Activated CD4-positive, alpha-beta T cell treated with anti-CD3 and anti-CD28 coated beads, Interleukin-2, amount 50 U/mL, for 1 hour (primary cell): Measurements from ENCODE around the gene SLIT3.

Source experiments
- DNase-seq: peaks from one replicate; pipeline ENCODE4 v3.0.0-alpha.2; 2020

SLIT3 gene

DNA sequence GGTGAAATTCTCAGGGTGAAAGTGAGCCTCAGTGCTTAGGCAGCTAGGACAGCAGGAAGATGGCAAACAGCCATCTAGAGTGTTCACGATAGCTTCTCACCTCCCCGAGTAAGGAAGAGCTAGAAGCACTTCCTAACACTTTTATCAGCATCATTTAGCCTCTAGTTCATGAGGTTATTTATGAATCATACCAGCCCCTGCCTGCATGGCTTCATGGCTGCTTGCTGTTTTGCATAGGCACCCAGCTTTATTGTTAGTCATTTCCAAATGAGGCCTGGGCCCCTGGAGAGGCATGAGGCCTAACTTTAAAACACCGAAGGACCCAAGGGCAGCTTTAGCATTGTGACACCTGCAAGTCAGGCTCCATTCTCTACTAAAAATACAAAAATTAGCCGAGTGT, 586.9 kb downstream of the SLIT3 start:
- DNase-seq, result no peak

- DNase-seq, result no peak
Measured at GRCh38 chr5:168713051-168713450, 587.9 kb downstream of the SLIT3 start.

GRCh38 chr5:168712280-168712924, 588.5 kb downstream of the SLIT3 start:
- no peak for DNase-seq

GRCh38 chr5:168710706-168711105, 590.2 kb downstream of the SLIT3 start:
- DNase-seq, result no peak

DNA sequence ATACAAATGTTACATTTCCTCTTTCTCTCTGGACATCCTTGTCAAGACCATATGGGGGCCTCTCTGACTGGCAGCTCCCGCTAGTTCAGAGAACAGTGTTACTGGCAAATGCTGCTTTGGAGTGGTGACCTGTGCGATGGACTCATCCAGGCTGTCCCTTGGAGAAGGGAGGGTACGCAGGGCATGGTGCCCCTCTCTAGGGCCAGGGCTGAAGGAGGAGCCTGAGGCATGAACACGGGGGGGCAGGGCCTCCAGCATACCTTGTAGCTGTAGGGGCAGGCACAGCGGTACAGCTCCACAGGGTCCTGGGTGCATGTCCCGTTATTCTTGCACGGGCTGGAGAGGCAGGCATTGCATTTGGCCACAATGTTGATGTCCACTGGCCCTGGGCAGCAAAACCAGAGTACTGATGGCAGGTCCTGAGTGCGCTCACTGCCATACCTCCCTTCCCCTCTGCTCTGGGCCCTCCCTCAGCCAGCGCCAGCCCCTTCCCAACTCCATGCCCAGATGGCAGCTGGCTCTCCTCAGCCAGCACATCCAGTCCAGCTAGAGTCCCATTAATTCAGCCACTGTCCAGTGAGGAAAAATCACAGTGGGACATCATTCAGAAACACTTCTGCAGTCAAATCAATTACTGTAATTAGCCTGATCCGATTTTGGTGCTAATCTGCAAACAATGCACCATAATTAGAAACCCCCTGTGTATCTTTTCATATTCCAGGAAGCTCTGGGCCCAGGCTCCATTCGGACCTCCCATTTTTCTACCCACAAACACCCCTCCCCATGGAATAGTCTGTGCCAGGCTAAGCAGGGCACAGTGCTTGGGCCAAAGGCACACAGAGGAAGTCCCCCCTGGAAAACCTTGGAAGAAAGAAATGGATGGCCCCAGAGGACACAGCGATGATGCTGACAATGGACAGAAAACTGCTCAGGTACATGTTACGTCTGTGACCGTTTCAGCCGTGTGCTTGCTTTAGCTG, 592.9 kb downstream of the SLIT3 start:
- DNase-seq, result no peak

DNA sequence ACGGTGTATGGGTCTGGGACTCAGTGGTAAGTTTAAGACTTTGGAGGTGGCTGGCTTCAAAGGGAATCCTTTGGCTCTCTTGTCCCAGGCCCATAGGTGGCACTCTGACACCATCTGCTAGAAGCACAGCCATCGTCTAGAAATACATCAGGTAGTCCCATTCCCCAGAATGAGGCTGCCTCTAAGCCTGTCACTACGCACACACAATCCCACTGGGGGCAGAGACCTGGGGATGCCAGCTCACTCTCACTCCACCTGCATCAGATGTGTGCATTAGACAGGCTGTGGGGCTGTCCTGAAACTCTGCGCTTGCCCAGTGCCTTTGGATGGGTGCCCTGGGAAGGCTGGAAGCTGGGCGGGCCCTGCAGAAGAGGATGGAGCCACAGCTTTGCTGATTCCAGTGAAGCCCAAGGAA, 594.3 kb downstream of the SLIT3 start:
- no peak for DNase-seq

- DNase-seq, result no peak
Measured at GRCh38 chr5:168705321-168705720, 595.6 kb downstream of the SLIT3 start.

DNA sequence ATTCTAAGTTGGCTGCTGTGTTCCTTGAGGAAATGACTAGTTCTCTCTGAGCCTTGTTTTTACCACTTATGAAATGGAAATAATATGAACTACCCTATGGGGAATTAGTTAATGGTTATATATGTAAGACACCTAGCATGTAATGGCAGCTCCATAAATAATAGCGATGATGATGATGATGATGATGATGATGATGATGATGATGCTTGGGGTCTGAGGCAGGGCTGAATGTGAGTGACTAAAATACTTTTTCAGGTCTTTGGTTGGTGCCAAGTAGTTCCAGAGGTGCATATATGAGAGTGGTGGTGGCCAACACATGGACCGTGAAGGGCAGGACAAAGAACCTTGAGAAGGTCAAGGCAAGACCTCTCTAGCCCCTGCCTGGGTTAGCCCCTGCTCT, 598.4 kb downstream of the SLIT3 start:
- DNase-seq, result no peak

DNA sequence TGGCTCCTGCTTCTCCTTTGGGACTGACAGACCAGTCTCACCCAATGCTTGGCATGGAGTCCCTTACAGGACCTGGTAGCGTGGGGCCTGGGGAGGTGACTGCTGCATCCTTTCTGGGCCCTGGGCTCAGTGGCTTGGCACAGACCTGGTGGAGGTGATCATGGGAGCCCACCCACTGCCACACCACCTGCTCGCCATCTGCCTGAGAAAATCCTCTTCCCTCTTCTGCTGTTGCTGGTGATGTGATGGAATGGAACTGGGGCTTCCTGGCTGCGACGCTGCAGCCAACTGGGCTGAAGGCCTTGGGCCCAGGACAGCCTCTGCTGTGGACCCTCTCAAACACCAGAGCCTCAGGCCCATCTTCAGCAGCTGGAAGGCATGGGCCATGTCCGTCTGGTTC, 599.3 kb downstream of the SLIT3 start:
- no peak for DNase-seq

- no peak for DNase-seq
Measured at GRCh38 chr5:168699002-168699401, 601.9 kb downstream of the SLIT3 start.

DNA sequence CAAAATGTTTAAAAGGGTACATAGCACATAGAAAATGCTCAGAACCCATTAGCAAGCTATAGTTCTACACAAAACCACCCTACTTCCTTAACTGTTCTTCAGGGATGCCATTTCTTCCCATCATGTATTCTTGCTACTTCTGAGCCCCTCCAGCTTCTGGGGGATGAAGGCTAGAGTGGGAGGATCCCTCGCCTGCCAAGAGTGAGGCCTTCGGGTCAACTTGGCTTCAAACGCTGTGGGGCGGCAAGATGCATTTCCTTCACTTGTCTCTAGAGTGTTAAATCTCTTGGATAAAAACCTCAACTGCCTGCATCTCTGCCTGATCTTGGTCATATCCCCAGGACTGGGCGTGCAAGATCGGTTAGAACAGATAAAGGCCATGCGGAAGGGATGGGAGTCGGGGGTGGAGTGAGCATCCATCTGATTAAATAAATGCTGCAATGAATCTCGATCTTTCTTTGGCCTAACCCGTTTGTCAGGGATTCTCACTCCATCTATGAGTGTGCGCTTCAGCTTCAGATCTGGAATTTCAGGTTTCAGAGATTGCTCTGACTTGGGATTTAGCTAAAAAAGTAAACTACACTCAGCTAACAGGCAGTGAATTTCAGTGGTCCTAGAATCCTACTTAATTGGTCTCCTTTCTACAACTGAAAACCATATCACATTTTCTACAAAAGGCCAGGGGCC, 603.8 kb downstream of the SLIT3 start:
- no peak for DNase-seq

- no peak for DNase-seq
Measured at GRCh38 chr5:168696611-168697010, 604.3 kb downstream of the SLIT3 start.

DNA sequence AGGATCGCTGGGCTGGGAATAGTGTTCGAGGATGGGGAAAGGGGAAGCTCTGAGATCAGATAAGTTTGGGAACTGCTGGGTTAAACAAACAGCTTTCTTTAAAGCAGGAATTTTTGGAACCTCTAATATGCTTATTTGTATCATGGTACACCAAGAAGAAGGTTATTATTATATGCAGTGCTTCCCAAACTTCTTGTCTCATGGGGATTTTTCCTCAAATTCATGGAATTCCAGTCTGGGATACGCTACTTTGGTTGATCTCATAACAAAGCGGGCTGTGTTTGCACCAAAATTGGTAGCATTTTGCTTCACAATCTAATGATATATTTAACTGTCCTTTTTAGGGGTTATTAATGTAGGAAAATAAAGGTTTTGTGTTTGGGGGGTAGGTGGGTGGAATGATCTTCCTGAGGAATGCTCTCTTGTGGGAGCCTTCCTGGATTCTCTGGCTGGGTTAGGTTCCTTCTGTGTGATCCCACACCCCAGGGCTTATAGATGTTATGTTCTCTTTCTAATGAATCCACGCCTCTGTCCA, 605.6 kb downstream of the SLIT3 start:
- DNase-seq, result no peak

- DNase-seq, result no peak
Measured at GRCh38 chr5:168694289-168694688, 606.6 kb downstream of the SLIT3 start.

GRCh38 chr5:168693883-168694282, 607.1 kb downstream of the SLIT3 start:
- no peak for DNase-seq

DNA sequence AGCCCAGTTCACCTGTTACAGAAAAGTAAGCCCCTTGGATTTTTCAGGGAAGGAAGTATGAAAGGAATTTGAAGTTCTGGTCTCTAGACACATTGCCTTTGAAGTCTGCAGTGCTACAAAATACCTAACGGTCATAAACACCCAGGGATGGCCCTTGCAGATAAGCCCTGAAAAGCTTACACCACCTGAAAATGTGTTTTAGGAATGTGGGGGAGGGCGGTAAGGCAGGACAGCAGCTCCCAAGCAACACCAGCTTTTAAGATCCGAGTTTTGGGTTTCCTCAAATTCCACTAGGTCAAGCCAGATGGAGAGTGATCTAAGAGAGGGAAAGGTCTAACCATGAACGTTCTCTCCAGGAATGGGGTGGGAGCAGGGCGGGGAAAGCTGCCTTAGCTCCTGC, 607.6 kb downstream of the SLIT3 start:
- DNase-seq, result no peak

DNA sequence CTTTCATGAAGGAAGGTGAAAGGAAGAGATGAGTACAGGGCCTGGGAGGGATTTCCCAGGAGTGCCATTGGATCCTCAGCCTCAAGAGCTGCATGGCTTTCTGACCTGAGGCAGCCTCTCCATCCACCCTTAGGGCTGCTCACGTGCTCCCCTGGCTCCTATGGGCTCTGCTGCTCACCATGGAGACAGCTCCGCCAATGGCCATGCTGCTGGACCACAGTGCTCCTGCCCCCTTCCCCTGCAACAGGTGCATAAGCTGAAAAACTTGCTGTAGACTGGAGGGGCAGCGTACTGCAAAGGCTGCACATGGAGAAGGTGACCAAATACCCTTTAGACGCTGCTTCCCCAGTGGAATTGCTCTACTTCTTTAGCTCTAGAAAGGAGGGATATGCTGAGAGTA, 609.0 kb downstream of the SLIT3 start:
- DNase-seq, result no peak

- DNase-seq, result no peak
Measured at GRCh38 chr5:168689260-168689659, 611.7 kb downstream of the SLIT3 start.

GRCh38 chr5:168686837-168687236, 614.1 kb downstream of the SLIT3 start:
- DNase-seq, result no peak

GRCh38 chr5:168685566-168685965, 615.4 kb downstream of the SLIT3 start:
- DNase-seq, result no peak

- DNase-seq, result no peak
Measured at GRCh38 chr5:168683927-168684295, 617.0 kb downstream of the SLIT3 start.

- no peak for DNase-seq
Measured at GRCh38 chr5:168683247-168683926, 617.6 kb downstream of the SLIT3 start.
